Brain pericyte (primary cell): ENCODE measurements around the gene SPHK1.

Experiments used
- DNase-seq: peaks from one replicate; pipeline ENCODE4 v3.0.0-alpha.2; 2012; ENCODE audit warnings: low read depth, low spot score

SPHK1 gene

DNA sequence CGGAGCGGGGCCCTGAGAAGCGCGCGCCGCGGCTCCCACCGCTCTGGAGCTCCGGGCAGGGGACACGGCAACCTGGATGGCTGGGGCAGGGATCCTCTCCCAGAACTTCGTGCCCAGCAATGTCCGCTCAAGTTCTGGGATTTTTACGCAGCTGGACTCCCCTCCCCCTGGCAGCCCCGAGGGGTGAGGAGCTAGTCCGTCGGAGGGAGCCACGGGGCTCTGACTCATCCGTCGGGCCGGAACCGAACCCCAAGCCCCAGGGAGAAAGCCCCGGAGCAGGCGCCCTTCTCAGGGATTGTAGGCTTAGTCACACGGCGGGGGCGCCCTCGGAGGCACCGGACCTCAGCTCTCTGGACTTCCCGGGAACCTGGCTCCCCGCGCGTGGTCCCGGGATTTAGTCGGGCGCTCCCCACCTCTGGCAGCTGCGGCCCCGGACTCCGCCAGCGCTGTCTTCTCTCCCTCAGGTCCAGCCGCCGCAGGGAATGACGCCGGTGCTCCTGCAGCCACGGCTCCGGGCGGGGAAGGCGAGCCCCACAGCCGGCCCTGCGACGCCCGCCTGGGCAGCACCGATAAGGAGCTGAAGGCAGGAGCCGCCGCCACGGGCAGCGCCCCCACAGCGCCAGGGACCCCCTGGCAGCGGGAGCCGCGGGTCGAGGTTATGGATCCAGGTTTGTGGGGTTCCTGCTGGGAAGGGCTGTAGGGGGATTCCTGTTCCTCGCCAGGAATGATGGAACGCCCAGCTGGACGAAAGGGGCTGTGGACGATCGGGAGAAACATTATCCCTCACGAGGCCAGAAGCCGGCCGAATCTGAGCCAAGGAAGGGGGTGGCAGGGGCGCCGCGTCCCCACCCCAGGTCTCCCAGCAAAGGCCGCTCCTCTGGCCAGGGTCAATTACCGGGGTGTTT lies 830 bp downstream of the SPHK1 start:
- no peak for DNase-seq

DNA sequence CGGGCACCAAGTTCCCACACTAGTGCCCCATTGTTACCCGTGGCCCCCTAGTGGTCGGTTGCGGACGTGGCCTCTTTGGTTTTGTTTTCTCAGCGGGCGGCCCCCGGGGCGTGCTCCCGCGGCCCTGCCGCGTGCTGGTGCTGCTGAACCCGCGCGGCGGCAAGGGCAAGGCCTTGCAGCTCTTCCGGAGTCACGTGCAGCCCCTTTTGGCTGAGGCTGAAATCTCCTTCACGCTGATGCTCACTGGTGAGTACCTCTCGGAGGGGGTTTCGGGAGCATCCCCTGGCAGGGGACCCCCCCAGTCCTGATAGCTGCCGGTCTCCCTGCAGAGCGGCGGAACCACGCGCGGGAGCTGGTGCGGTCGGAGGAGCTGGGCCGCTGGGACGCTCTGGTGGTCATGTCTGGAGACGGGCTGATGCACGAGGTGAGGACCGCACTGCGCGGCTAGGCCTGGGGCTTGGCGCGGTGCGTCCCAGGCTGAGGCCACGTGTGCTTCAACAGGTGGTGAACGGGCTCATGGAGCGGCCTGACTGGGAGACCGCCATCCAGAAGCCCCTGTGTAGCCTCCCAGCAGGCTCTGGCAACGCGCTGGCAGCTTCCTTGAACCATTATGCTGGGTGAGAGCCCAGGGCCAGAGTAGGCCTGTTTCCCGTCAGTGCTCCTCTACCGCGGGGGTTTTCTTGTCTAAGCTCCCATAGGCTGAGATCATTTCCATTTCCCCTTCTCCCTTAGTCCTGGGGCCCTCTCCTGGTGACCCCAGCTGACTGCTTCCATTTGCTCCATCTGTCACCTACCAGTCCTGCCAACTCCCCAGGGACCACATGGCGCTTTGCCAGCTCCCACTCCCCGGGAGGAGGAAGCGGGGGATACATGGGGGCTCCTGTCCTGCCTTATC lies 1.7 kb downstream of the SPHK1 start:
- DNase-seq = peak; percentile 79

DNA sequence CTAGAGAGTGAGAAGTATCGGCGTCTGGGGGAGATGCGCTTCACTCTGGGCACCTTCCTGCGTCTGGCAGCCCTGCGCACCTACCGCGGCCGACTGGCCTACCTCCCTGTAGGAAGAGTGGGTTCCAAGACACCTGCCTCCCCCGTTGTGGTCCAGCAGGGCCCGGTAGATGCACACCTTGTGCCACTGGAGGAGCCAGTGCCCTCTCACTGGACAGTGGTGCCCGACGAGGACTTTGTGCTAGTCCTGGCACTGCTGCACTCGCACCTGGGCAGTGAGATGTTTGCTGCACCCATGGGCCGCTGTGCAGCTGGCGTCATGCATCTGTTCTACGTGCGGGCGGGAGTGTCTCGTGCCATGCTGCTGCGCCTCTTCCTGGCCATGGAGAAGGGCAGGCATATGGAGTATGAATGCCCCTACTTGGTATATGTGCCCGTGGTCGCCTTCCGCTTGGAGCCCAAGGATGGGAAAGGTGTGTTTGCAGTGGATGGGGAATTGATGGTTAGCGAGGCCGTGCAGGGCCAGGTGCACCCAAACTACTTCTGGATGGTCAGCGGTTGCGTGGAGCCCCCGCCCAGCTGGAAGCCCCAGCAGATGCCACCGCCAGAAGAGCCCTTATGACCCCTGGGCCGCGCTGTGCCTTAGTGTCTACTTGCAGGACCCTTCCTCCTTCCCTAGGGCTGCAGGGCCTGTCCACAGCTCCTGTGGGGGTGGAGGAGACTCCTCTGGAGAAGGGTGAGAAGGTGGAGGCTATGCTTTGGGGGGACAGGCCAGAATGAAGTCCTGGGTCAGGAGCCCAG lies 2.8 kb downstream of the SPHK1 start:
- no peak for DNase-seq

DNA sequence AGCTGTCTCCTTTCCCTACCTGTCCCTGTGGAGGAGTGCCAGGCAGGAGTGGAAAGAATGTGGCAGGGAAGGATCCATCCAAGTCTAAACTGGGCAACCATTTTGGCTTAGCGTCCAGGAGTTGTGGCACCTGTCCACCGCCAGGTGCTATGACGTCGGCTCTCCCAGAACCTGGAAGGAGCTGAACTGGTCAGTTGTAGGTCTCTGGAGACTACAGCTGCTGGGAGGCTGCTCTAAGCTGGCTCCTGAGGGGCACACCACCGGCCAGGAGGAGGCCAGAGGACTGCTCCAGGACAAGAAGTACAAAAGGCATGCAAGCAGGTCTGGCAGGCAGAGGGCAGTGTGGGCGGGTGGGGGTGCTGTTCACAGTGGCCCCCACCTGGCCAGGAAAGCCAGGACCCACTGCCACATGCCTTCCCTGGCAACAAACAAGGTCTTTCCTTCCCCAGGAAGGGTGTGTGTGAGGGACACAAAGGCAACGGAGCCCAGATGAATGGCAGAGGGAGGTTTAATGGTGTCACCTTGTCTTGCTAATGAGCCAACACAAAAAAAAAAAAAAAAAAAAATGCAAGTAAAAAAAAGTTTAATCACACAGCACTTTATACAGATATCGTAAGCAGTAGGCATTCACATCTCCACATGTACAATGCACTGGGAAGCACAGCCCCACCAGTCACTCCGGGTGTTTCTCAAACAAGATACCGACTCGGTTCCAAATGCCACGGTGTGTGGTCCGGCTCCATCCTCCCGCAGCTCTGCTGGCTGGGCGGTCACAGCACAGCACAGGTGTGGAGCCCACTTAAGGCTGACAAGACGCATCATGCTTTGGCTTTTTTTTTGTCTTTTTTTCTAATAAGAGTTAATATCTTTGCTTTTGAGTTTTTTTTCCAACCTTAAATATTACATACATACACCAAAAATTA lies 4.8 kb downstream of the SPHK1 start:
- no peak for DNase-seq

DNA sequence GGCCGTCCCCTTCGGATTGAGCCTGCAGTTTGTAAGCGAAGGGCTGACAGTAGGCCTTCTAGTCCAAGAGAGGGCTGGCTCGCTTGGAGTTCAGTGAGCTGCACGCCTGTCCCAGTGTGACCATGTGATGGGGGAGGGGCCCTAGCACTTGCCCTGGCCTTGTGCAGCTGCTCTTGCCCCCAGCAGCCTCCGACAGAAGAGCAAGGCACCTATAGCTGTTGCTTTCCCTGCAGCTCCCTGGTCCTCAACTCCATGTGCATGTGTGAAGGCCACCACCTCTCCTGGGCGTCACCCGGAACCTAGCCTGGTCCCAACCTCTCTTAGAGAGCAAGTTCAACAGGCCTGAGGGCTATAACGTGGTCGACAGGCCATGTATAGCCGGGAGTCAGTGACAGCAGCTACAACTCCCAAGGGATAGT lies 5.6 kb downstream of the SPHK1 start:
- DNase-seq = no peak

DNA sequence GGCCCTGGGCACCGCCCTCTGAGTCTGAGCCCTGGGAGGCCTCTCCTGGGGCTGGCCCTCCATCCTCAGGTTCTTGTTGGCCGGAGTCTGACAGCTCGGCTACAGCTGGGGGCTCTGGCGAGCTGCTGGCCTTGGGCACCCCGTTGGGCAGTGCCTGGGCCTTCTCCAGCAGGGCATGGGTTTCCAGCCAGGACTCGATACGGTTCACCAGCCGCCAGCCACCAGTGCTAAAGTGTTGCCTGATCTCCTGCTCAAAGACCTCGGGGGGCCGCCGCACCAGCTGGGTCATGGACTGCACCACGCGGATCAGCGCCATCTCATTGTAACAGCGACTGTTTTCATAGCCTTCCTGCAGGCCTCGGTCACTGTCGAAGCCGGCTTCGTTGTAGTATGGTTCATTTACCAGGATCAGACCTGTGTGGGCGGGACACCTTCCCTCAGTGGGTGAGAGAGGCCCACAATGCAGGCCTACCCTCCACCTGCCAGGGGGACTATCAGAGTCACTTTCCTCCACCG lies 6.8 kb downstream of the SPHK1 start:
- no peak for DNase-seq

DNA sequence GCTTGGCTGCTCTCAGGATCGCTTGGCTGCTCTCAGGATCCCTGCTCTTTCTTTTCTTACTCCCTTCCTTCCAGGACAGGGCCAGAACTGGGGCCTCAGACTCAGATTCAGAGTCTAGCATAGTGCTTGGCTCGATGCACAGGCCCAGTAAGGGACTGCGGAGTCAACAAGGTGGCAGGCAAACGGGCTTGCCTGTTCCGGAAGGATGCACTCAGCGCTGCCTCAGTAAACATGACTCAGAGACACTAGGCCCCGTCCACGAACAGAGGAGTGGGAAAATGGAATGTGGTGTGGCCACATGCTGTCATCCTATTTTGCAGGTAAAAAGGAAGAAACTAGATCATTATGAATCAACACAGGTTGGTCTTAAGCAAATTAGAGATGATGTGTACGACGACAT lies 9.8 kb downstream of the SPHK1 start:
- DNase-seq = no peak

DNA sequence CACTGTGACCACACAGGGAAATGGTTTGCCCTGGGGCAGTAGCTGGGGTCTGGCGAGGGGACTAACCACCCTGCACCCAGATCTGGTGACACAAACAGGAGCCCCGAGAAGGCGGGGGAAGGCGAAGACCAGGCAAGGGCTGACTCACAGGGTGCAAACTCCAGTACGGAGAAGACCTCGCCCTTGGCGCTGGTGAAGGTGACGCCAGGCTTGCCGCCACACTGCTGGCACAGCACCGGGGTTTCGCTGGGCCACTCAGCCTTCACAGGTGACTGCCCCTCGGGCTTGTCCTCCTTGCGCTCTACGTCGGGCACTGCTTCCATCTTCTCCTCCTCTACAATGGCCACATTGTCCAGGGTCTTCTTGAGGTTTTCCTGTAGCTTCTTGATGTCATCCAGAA lies 11.6 kb downstream of the SPHK1 start:
- DNase-seq = no peak

DNA sequence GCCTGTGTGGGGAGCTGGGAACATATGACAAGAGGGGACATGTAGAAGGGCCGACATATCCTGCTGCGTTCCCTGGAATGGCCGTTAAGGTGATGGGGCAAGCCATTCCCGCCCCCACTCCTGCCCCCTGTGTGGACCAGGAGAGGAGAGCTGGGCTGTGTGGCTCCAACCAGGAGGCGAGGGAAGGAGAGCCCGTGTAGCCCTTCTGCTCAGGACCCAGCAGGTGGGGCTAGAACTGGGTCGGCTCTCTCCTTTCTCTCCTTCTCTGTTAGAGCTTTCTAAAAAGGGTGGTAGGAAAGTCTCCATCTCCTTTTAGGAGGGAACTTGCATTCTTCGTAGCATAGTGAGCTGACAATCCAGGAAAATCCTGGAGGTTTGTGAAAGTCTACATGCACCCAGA lies 12.8 kb downstream of the SPHK1 start:
- no peak for DNase-seq

DNA sequence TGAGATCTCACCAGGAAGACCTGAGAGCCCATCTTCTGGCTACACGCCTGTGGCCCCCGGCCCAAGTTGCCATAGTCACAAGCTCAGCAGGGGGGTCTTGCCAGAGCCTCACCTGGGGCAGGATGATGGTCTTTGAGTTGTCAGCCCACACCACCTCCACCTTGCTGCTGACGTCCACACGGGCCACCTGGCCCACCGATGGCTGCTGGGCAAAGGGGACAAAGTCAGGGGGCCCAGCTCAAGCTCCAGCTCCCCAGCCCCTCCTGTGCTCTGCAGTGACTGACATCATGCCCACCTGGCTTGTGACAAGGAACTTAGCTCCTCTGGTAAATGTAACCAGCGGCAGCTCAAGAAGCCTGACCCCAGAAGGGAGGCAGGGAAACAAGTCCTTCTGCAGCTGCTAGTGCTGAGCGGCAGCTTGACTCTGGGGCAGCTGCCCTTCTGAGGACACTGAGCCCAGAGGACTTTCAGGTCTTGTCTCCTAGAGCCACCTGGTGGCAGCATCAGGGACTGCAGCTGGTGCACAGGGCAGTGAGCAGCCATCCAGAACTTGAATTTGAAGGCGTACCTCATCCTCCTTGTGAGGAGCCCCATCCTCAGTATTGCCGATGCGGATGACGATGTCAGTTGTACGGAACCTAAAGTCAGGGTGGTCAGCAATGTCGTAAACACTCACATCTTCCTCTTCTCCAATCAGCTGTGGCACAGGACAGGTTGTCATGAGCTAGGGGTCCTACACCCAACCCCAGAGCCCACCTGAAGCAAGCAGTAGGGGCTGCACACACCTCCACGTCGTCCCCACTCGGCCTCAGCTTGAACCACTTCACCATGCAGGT lies 13.5 kb downstream of the SPHK1 start:
- peak; percentile 65 for DNase-seq

DNA sequence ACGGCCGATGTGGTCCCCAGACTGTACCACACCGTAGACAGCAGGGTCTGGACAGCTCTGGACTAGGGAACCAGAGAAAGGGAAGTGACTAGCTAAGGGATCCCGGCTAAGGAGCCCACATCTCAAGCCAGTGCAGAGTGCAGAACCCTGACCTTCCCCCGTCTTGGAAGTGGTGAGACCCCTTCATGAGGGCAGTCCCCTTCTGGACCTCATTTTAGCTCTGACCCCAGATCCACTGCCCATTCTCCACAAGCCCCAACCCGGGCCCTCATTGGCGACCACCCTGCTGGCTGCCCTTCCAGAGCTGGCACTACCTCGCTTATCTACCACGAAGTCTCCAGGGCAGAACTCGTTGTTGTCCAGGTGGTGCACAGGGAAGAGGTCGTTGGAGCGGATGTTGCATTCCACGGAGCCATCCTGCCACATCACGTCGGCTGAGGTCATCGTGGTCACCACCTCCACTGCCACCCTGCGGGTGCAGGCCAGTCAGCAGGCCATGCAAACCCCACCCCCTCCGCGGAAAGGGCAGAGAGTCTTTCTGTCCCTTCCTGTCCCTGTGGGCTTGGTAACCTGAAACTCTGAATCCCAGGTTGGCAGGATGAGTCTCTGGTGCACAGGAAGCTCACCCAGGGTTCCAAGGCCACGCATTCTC lies 14.2 kb downstream of the SPHK1 start:
- no peak for DNase-seq

DNA sequence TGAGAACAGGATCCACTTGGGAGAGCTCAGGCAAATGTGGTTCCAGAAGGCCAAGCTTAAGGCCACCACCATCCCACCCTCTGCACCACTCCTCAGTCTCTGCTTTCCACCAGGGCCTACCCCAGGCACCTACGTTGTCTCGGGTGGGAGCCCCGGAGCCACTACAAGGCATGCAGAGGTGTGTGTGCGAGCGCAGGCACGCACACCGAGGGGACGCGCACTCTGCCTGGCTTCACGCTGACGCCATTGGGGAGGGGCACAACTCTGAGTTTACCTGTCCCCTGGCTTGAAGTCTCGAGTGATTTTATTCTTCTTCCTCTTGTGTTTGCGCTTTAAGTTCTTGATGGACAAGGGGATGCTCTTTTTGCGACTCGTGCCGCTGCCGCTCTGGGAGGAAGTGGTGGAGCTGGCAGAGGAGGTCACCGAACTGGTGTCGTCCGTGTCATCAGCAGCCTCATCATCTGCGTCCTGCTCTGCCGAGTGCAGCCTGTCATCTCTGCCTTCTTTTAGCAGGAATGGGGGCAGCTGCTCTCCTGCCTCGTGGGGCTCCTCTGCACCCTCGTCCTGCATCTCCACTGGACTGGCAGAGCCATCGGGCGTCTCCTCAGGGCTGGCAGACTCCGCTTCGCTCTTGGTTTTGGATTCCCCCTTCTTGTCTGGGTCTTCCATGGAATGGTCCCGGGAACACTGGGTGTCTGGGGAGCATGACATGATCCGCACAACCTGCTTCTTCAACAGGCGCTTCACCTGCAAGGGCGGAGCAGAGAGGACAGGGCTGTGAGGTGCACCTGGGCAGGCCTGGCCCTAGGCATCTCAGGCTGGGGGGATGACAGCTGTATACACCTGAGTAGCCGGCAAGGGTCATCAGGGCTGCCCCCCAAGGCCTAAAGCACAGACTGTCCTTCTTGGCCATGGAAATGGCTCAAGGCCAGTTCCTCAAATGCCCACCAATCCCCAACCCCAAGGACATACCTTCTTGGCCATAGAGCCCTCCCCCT lies 15.1 kb downstream of the SPHK1 start:
- DNase-seq = no peak

DNA sequence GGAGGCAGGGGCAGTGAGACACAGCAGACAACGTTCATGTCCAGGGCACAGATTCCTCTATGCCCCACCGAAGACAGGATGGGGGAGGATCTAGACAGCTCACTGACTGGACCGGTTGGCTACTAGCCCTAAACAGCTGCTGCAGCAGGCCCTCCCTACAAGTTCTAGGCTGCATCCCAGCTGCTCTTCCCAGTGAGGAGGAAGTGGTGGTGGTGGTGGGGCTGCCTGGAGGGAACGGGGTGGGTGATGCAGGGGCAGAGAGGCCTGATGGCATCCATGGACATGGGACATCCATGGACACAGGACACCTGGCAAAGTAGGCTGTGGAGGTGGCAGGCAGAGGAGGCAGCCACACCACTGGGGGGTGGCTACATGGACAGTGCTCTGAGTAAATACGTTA lies 18.3 kb downstream of the SPHK1 start:
- no peak for DNase-seq

DNA sequence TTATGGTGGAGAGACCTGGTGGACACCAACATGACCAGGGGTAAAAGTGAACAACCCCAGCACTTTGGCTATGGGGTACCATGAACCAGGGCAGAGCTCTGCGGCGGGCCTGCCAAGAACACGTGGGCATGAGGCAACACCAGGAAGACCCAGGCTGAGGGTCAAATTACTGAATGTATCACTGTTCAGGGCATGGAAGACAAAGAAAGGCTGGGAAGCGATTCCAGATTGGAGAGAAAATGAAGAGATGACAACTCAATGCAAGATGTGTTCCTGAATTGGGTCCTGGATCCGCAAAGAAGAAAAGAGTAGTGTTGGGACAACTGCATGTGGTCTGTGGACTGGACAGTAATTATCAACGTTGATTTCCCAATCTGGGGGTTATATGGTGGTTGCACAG lies 19.8 kb downstream of the SPHK1 start:
- no peak for DNase-seq

DNA sequence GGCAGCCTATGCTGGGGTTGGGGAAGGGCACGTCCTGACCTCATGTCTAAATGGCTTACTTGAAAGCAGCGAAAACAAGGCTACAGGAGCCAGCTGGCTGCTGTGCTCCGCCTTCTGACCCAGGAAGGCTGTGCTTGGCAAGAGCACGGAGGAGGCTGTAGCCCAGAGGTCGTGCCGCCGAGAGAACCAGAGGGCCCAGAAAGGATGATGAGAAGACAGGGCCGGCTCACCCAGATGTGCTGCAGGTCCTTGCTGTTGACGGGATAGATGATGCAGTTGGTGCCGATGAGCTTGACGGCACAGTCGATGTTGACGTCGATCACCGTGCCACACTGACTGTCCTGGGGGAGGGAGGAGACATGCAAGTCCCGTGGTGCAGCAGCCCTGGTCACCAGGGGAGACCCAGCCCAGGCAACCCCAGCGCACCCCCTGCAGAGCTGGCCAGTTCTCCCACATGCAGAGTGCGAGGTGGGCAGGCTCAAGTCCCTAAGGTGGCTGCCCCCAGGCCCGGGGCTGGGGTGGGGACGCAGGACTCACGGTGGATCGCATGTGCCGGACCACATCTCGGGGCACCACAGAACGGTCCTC lies 20.7 kb downstream of the SPHK1 start:
- DNase-seq = no peak

DNA sequence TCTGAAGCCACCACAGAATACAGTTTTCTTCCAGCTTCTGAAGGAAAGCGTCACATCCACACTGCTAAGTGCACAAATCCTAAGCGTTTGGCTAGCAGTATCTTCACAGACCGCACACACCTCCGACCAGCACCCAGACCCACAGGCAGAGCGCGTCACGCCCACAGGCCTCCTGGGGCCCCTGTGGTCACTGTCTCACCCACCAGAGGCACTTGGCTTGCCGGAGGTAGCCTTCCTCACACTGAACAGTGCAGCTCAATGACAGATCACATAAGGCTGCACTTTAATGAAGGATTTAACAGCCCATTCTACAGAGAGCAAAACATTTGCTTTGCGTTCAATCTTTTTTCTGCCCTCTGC lies 21.2 kb downstream of the SPHK1 start:
- DNase-seq = no peak

DNA sequence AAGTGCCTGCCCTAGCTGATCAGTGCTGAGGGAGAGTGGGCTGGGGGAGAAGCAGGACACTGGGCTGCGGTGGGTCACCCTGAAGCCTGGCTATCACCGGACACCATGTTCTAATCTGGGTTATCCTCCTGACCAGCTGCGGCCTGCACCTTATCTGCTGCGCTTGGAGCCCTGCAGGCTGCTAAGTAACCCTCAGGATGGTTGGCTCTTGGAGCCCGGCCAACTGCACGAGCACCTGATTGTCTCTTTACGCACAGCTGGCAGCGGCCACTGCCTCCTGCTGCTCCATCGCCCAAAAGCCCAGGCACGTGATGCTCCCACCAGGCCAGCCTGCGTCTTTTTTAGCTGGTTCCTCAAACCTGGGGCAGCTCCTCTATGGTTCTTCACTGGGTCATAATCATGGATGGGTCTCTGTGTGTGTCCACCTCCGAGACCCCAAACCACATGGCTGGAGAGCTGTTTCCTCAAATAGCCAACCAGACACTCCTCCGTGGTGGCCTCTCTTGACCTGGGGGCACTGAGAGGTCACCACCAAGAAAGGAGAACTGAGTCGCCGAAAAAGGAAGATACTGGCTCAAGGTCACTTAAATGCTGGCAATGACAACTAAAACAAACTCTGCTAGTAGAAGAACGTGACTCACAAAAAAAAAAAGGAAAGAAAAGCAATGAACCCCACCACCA lies 21.7 kb downstream of the SPHK1 start:
- DNase-seq = no peak
